ENCODE data around the gene PABPN1L. TPM values are rescaled to one million over a fixed set of nuclear protein-coding genes. Genes with fewer than 3 reads are reported as not detected.

PABPN1L gene
- total and polyA plus RNA-seq, 2 of the 4 experiments (the other 2 are of a cell fraction): not detected

Other genes starting within 250 kb of the PABPN1L start
- gene IL17C, start 228.1 kb downstream of the PABPN1L start, total RNA-seq (2012; rRNA removed): not detected in 2 replicates
- 0.09 TPM in 1 of 2 replicates, not detected in the other for gene IL17C, start 228.1 kb downstream of the PABPN1L start, polyA plus RNA-seq (2012; rRNA removed)
- gene CYBA, start 215.6 kb downstream of the PABPN1L start, total RNA-seq (2012; rRNA removed): 65.6 and 90.5 TPM in 2 replicates
- gene CYBA, start 215.6 kb downstream of the PABPN1L start, polyA plus RNA-seq (2012; rRNA removed): 169 and 228 TPM in 2 replicates
- 17.2 and 18.3 TPM in 2 replicates for gene MVD, start 203.6 kb downstream of the PABPN1L start, total RNA-seq (2012; rRNA removed)
- 28.4 and 33.1 TPM in 2 replicates for gene MVD, start 203.6 kb downstream of the PABPN1L start, polyA plus RNA-seq (2012; rRNA removed)
- not detected in 2 replicates for gene SNAI3, start 180.2 kb downstream of the PABPN1L start, total RNA-seq (2012; rRNA removed)
- gene SNAI3, start 180.2 kb downstream of the PABPN1L start, polyA plus RNA-seq (2012; rRNA removed): 0.21 and 0.34 TPM in 2 replicates
- 6.9 and 8.1 TPM in 2 replicates for gene RNF166, start 160.3 kb downstream of the PABPN1L start, total RNA-seq (2012; rRNA removed)
- 17.4 and 24.1 TPM in 2 replicates for gene RNF166, start 160.3 kb downstream of the PABPN1L start, polyA plus RNA-seq (2012; rRNA removed)
- 12.8 and 12.9 TPM in 2 replicates for gene CTU2, start 160.2 kb downstream of the PABPN1L start, total RNA-seq (2012; rRNA removed)
- 18.4 and 23.4 TPM in 2 replicates for gene CTU2, start 160.2 kb downstream of the PABPN1L start, polyA plus RNA-seq (2012; rRNA removed)
- gene PIEZO1, start 81.4 kb downstream of the PABPN1L start, total RNA-seq (2012; rRNA removed): 36.2 and 48.6 TPM in 2 replicates
- gene PIEZO1, start 81.4 kb downstream of the PABPN1L start, polyA plus RNA-seq (2012; rRNA removed): 372 and 392 TPM in 2 replicates
- 3.2 and 4.7 TPM in 2 replicates for gene CDT1, start 62.9 kb downstream of the PABPN1L start, total RNA-seq (2012; rRNA removed)
- gene CDT1, start 62.9 kb downstream of the PABPN1L start, polyA plus RNA-seq (2012; rRNA removed): 11.8 and 13.2 TPM in 2 replicates
- 40.5 and 41.7 TPM in 2 replicates for gene APRT, start 54.7 kb downstream of the PABPN1L start, total RNA-seq (2012; rRNA removed)
- 157 and 209 TPM in 2 replicates for gene APRT, start 54.7 kb downstream of the PABPN1L start, polyA plus RNA-seq (2012; rRNA removed)
- gene GALNS, start 9.7 kb downstream of the PABPN1L start, total RNA-seq (2012; rRNA removed): 7.2 TPM in 2 replicates
- gene GALNS, start 9.7 kb downstream of the PABPN1L start, polyA plus RNA-seq (2012; rRNA removed): 30.2 and 32.5 TPM in 2 replicates
- gene TRAPPC2L, start 9.5 kb downstream of the PABPN1L start, total RNA-seq (2012; rRNA removed): 84.2 and 102 TPM in 2 replicates
- 109 and 112 TPM in 2 replicates for gene TRAPPC2L, start 9.5 kb downstream of the PABPN1L start, polyA plus RNA-seq (2012; rRNA removed)
- gene CBFA2T3, start 110.5 kb upstream of the PABPN1L start, total RNA-seq (2012; rRNA removed): not detected in 2 replicates
- not detected in 2 replicates for gene CBFA2T3, start 110.5 kb upstream of the PABPN1L start, polyA plus RNA-seq (2012; rRNA removed)
- 9.5 and 10.6 TPM in 2 replicates for gene ACSF3, start 227.2 kb upstream of the PABPN1L start, total RNA-seq (2012; rRNA removed)
- gene ACSF3, start 227.2 kb upstream of the PABPN1L start, polyA plus RNA-seq (2012; rRNA removed): 14.2 and 14.8 TPM in 2 replicates

Data from IMR-90 (cell line).